ENCODE data around the gene HNRNPC.

- TF ChIP-seq, protein P1, sequence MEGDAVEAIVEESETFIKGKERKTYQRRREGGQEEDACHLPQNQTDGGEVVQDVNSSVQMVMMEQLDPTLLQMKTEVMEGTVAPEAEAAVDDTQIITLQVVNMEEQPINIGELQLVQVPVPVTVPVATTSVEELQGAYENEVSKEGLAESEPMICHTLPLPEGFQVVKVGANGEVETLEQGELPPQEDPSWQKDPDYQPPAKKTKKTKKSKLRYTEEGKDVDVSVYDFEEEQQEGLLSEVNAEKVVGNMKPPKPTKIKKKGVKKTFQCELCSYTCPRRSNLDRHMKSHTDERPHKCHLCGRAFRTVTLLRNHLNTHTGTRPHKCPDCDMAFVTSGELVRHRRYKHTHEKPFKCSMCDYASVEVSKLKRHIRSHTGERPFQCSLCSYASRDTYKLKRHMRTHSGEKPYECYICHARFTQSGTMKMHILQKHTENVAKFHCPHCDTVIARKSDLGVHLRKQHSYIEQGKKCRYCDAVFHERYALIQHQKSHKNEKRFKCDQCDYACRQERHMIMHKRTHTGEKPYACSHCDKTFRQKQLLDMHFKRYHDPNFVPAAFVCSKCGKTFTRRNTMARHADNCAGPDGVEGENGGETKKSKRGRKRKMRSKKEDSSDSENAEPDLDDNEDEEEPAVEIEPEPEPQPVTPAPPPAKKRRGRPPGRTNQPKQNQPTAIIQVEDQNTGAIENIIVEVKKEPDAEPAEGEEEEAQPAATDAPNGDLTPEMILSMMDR (conservative IDR thresholded peaks at IDR 0.05; ENCODE audit: low read length), result no peak
- TF ChIP-seq EZH2phosphoT487 (IDR thresholded peaks at IDR 0.05; ENCODE audit: borderline replicate concordance, low read depth, low read length), result no peak
These were observed 53.4 kb downstream of the HNRNPC start for GRCh38 chr14:21215879-21216251.

All from OCI-LY7 (cell line).